Activated CD8-positive, alpha-beta T cell treated with anti-CD3 and anti-CD28 coated beads, Interleukin-2, amount 10 ng/mL, durations not matched to agents 7 days and 5 days (primary cell): ENCODE data around the gene SLC22A31. TPM values are rescaled to one million over a fixed set of nuclear protein-coding genes. Genes with fewer than 3 reads are reported as not detected.
"Not testable (repeated sequence)": the region's sequence is repeated elsewhere in the genome, so short reads cannot be mapped to it uniquely, and the experiment has no call there.

ENCODE experiments used
- ATAC-seq: fragments of 150-1000 bp; cut with Tn5 transposase; one replicate; pipeline ENCODE4 v1.10.0; 2021; ENCODE audit warnings: moderate library complexity
- CTCF ChIA-PET: fragments of 350-600 bp; sonication (Branson Sonifier 250); formaldehyde crosslinking; loops from one replicate; lab custom pipeline; 2021; ENCODE audit warnings: antibody characterized with exemption; lab: Charles Lee
- POLR2A ChIA-PET: fragments of 350-600 bp; sonication (Branson Sonifier 250); formaldehyde crosslinking; loops from one replicate; lab custom pipeline; 2021; ENCODE audit warnings: antibody characterized with exemption; lab: Charles Lee
- DNase-seq: peaks from one replicate; pipeline ENCODE4 v3.0.0-alpha.2; 2020
- H3K27ac Mint-ChIP-seq: one replicate; pipeline ENCODE4 v1.8.0; 2021; ENCODE audit warnings: mild to moderate bottlenecking, mixed read lengths
- H3K27me3 Mint-ChIP-seq: one replicate; pipeline ENCODE4 v1.8.0; 2021; ENCODE audit warnings: low read depth, mixed read lengths
- H3K36me3 Mint-ChIP-seq: one replicate; pipeline ENCODE4 v1.8.0; 2021; ENCODE audit warnings: low read depth, mixed read lengths
- H3K4me1 Mint-ChIP-seq: one replicate; pipeline ENCODE4 v1.8.0; 2021; ENCODE audit warnings: low read depth, mixed read lengths
- H3K4me3 Mint-ChIP-seq: one replicate; pipeline ENCODE4 v1.8.0; 2021; ENCODE audit warnings: mild to moderate bottlenecking, mixed read lengths
- H3K9me3 Mint-ChIP-seq: one replicate; pipeline ENCODE4 v1.8.0; 2022; ENCODE audit warnings: mixed read lengths; ENCODE audit not compliant: insufficient read depth
- total RNA-seq, 2 experiments: library from RNA; stranded (reverse); gene quantifications; one replicate each; pipeline ENCODE4 v1.2.3, GENCODE V29; 2021

The SLC22A31 gene
- total RNA-seq, 2 experiments from 2014 or later, result not detected

DNA sequence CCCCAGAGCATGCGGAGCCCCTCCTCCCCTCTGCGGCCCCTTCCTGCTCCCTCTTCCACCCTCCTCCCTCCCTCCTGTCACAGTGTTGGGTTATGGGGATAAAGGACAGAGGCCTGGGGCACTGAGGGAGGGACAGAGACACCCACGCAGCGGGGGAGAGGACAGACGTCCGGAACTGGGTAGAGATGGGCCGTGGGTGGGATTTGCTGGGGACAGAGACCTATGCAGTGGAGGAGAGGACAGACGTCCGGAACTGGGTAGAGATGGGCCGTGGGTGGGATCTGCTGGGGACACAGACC is 34.7 kb downstream of the SLC22A31 start:
- ATAC-seq, H3K9me3 Mint-ChIP-seq, H3K4me1 Mint-ChIP-seq, H3K27ac Mint-ChIP-seq, H3K27me3 Mint-ChIP-seq, POLR2A ChIA-PET, H3K36me3 Mint-ChIP-seq, DNase-seq, CTCF ChIA-PET, H3K4me3 Mint-ChIP-seq: not testable (repeated sequence)

DNA sequence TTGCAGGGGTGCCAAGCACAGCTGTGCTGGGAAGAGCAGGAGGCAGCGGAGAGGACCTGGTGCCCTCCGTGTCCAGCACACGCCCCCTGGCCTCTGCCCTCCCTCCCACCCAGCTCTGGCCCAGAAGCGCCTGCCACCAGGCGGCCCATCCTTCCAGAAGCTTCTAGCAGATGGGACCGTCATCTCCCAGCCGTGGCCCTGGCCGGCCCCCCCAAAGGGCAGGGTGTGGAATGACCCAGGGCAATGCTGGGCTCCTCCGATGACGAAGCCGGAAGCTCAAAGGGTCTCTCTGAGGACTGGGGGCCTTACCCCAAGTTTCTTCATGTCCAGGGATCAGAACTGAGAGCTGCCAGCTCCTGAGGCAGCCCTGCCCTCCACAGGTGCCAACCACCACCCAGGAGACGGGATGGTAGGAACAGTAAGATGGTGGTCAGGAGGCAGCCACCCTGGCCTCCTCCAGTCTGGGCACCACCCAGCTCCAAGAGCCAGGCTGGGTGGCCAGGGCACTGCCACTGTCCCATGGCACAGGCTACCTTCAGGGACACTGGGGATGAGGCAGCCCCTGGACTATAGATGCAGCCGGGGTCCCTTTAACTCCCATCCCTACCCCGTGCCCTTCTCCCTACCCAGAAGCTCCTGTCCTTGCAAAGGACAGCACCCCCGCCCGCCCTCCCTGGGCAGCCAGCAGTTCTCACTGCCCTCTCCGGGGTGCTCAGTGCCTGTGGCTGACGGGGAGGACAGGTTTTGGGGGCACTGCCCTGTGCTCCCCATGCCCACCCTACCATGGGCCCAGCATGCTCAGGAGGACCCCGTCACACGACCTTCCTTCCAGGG is 35.3 kb downstream of the SLC22A31 start:
- Mint-ChIP-seq H3K27me3 (no peaks in the 10 kb centered on the region), H3K4me3 (no peak overlapping the region), H3K4me1 (peaks cover 1% of the 10 kb centered on the region), H3K36me3 (no peaks in the 10 kb centered on the region), H3K9me3 (no peaks in the 10 kb centered on the region), H3K27ac (no peak overlapping the region)
- CTCF ChIA-PET, result no interaction called here
- ATAC-seq (no peak), DNase-seq (no peak)
- POLR2A ChIA-PET, result no interaction called here

DNA sequence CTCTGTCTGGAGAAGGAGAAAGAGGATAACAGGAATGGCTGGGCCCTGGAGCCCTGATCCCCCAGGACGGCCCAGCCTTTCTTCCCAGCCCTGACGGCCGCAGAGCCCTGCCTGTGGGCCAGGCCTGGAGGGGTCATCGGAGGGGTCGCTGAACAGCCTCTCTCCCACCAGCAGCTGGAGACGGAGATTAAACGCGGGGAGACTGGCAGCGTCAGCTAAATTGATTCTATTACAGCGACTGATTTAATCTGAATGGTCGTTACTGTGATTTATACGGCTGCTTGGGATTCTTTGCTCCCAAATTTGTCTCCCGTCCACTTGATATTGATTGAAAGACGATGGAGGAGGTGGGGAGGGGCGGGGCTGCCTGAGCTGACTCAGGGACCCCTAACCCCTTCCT is 35.9 kb downstream of the SLC22A31 start:
- POLR2A ChIA-PET, result no interaction called here
- no peak for DNase-seq
- Mint-ChIP-seq H3K9me3 (no peaks in the 10 kb centered on the region), H3K4me1 (no peaks in the 10 kb centered on the region), H3K27ac (no peak overlapping the region), H3K27me3 (no peaks in the 10 kb centered on the region), H3K36me3 (no peaks in the 10 kb centered on the region), H3K4me3 (no peak overlapping the region)
- CTCF ChIA-PET, result no interaction called here
- ATAC-seq, result no peak

- Mint-ChIP-seq H3K27ac (no peak overlapping the region), H3K27me3 (no peaks in the 10 kb centered on the region), H3K9me3 (peaks cover under 1% of the 10 kb centered on the region), H3K4me1 (no peaks in the 10 kb centered on the region), H3K4me3 (no peak overlapping the region), H3K36me3 (no peaks in the 10 kb centered on the region)
- ATAC-seq (no peak), DNase-seq (no peak)
- CTCF ChIA-PET, result no interaction called here
- POLR2A ChIA-PET, result interaction anchor here (0.5 kb wide), 1 partner anchor 403 kb away, joined by 3 read pairs; no protein-coding TSS in a partner anchor
Observed at GRCh38 chr16:89163297-89163696, 37.0 kb downstream of the SLC22A31 start.

- ATAC-seq (no peak), DNase-seq (no peak)
- Mint-ChIP-seq H3K9me3 (peaks cover 3% of the 10 kb centered on the region), H3K27me3 (no peaks in the 10 kb centered on the region), H3K4me1 (no peaks in the 10 kb centered on the region), H3K27ac (no peak overlapping the region), H3K36me3 (no peaks in the 10 kb centered on the region), H3K4me3 (no peak overlapping the region)
- ChIA-PET POLR2A (no interaction called here), CTCF (no interaction called here)
Observed at GRCh38 chr16:89161763-89162713, 38.3 kb downstream of the SLC22A31 start.

- CTCF ChIA-PET, result no interaction called here
Observed at GRCh38 chr16:89160977-89161701, 39.2 kb downstream of the SLC22A31 start.

GRCh38 chr16:89159850-89160354 is 40.4 kb downstream of the SLC22A31 start:
- ATAC-seq (no peak), DNase-seq (no peak)
- POLR2A ChIA-PET, result interaction anchor here (0.6 kb wide), 1 partner anchor 221 kb away, joined by 3 read pairs; no protein-coding TSS in a partner anchor
- no peak overlapping the region for H3K4me3 Mint-ChIP-seq
- H3K27me3 Mint-ChIP-seq, result no peaks in the 10 kb centered on the region
- CTCF ChIA-PET, result no interaction called here
- H3K9me3 Mint-ChIP-seq, result peaks cover 3% of the 10 kb centered on the region
- H3K4me1 Mint-ChIP-seq, result no peaks in the 10 kb centered on the region
- H3K27ac Mint-ChIP-seq, result no peak overlapping the region
- no peaks in the 10 kb centered on the region for H3K36me3 Mint-ChIP-seq

More at GRCh38 chr16:89160977-89161701, 39.2 kb downstream of the SLC22A31 start:
- no peaks in the 10 kb centered on the region for H3K36me3 Mint-ChIP-seq
- POLR2A ChIA-PET, result no interaction called here
- DNase-seq (no peak), ATAC-seq (no peak)
- no peaks in the 10 kb centered on the region for H3K27me3 Mint-ChIP-seq
- H3K4me3 Mint-ChIP-seq, result no peak overlapping the region
- no peak overlapping the region for H3K27ac Mint-ChIP-seq
- no peaks in the 10 kb centered on the region for H3K4me1 Mint-ChIP-seq
- peaks cover 3% of the 10 kb centered on the region for H3K9me3 Mint-ChIP-seq

DNA sequence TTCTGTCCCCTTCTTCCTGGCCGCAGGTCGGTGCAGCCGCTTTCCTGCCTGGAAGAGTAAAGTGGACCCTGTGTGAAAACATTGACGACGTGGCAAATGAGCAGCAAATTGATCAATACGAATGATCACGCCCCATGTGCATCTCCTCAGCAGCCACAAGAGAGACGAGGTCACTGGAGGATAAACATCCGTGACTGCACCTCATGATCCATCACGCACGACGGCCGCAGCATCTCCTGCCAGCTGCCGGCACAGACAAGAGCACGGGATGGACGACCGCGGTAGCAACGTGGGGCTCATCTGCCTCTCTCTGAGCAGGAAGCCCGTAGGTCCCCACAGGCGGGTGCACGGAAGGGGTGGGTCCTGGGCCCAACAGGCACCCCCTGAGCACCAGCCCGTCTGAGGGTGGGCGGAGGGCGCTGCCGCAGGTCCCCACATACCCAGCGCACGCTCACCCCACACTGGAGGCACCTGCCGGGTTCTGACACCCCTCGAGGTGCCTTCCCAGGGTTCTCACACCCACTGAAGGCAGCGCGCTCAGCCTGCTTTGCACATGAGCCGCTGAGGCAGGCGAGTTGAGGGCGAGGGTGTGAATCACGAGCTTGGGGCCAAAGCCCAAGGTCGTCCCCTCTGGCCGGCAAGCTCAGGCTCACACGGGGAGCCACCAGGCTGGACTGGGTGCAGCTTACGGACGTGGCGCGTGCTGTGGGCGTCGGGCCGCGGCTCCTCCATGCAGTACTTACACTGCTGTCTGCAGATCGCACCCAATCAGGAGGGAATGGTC is 41.1 kb downstream of the SLC22A31 start:
- Mint-ChIP-seq H3K27me3 (no peaks in the 10 kb centered on the region), H3K9me3 (peaks cover 3% of the 10 kb centered on the region), H3K27ac (no peak overlapping the region), H3K4me3 (no peak overlapping the region), H3K36me3 (no peaks in the 10 kb centered on the region), H3K4me1 (no peaks in the 10 kb centered on the region)
- ChIA-PET POLR2A (interaction anchor here (0.6 kb wide), 1 partner anchor 220 kb away, joined by 3 read pairs; no protein-coding TSS in a partner anchor), CTCF (no interaction called here)
- ATAC-seq (no peak), DNase-seq (no peak)

DNA sequence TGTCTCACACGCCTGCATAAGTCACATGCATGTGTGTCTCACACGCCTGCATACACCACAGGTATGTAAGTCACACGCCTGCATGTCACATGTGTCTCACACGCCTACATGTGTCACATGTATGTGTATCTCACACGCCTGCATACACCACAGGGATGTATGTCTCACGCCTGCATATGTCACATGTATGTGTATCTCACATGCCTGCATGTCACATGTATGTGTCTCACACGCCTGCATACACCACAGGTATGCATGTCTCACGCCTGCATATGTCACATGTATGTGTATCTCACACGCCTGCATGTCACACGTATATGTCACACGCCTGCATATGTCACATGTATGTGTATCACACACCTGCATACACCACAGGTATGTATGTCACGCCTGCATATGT is 42.6 kb downstream of the SLC22A31 start:
- ATAC-seq (no peak), DNase-seq (no peak)
- Mint-ChIP-seq H3K27me3 (no peaks in the 10 kb centered on the region), H3K9me3 (peaks cover 3% of the 10 kb centered on the region), H3K36me3 (no peaks in the 10 kb centered on the region), H3K4me1 (no peaks in the 10 kb centered on the region), H3K27ac (no peak overlapping the region), H3K4me3 (no peak overlapping the region)
- CTCF ChIA-PET, result no interaction called here
- POLR2A ChIA-PET, result no interaction called here

- H3K27me3 Mint-ChIP-seq, result no peaks in the 10 kb centered on the region
- no peaks in the 10 kb centered on the region for H3K4me1 Mint-ChIP-seq
- peaks cover 2% of the 10 kb centered on the region for H3K36me3 Mint-ChIP-seq
- no peak overlapping the region for H3K4me3 Mint-ChIP-seq
- DNase-seq, result no peak
- no peak overlapping the region for H3K27ac Mint-ChIP-seq
- ATAC-seq, result no peak
- CTCF ChIA-PET, result no interaction called here
- H3K9me3 Mint-ChIP-seq, result peaks cover 3% of the 10 kb centered on the region
- POLR2A ChIA-PET, result no interaction called here
Observed at GRCh38 chr16:89156740-89157645, 43.3 kb downstream of the SLC22A31 start.
